Smooth muscle cell (in vitro differentiated cells): ENCODE measurements around the gene CISTR. TPM values are rescaled to one million over a fixed set of nuclear protein-coding genes. Genes with fewer than 3 reads are reported as not detected.

ENCODE experiments used
- DNase-seq: peaks from one replicate; lab custom pipeline; 2025; ENCODE audit not compliant: unreplicated experiment; lab: John Stamatoyannopoulos, UW
- H2AFZ ChIP-seq: fragments of 200-600 bp; sonication (generic); 2 replicates; pipeline ENCODE4 v1.6.0; 2016; ENCODE audit warnings: antibody characterized with exemption, low read depth, mild to moderate bottlenecking
- H3F3A ChIP-seq: fragments of 200-600 bp; sonication (generic); 2 replicates; pipeline ENCODE4 v1.6.0; 2017; ENCODE audit warnings: antibody characterized with exemption, low read depth
- H3K27ac ChIP-seq: fragments of 200-600 bp; sonication (generic); 2 replicates; pipeline ENCODE4 v1.5.1; 2016; ENCODE audit warnings: low read depth, mild to moderate bottlenecking
- H3K27me3 ChIP-seq: fragments of 200-600 bp; sonication (generic); 2 replicates; pipeline ENCODE4 v1.6.1; 2016; ENCODE audit warnings: low read depth, mild to moderate bottlenecking
- H3K36me3 ChIP-seq: fragments of 200-600 bp; sonication (generic); 2 replicates; pipeline ENCODE4 v1.5.1; 2016; ENCODE audit warnings: low read depth
- H3K4me1 ChIP-seq: fragments of 200-600 bp; sonication (generic); 2 replicates; pipeline ENCODE4 v1.5.1; 2016; ENCODE audit warnings: low read depth
- H3K4me2 ChIP-seq: fragments of 200-600 bp; sonication (generic); 2 replicates; pipeline ENCODE4 v1.6.0; 2016; ENCODE audit warnings: mild to moderate bottlenecking
- H3K4me3 ChIP-seq: fragments of 200-600 bp; sonication (generic); 2 replicates; pipeline ENCODE4 v1.5.1; 2016; ENCODE audit warnings: mild to moderate bottlenecking
- H3K79me2 ChIP-seq: fragments of 200-600 bp; sonication (generic); 2 replicates; pipeline ENCODE4 v1.6.0; 2016; ENCODE audit warnings: low read depth, mild to moderate bottlenecking
- H3K9ac ChIP-seq: fragments of 200-600 bp; sonication (generic); 2 replicates; pipeline ENCODE4 v1.6.0; 2016; ENCODE audit warnings: low read depth
- H3K9me3 ChIP-seq: fragments of 200-600 bp; sonication (generic); replicated peaks from 2 replicates; pipeline ENCODE4 v1.5.1; 2016; ENCODE audit warnings: low read depth
- H4K20me1 ChIP-seq: fragments of 200-600 bp; sonication (generic); 2 replicates; pipeline ENCODE4 v1.6.0; 2016; ENCODE audit warnings: low read depth
- WGBS: methylation state at CpG from one replicate; pipeline ENCODE4 v1.1.7; 2016; ENCODE audit warnings: low lambda C conversion rate; 5-methylcytosine and 5-hydroxymethylcytosine counted together
- polyA plus RNA-seq: library from polyadenylated mRNA; unstranded; fragments of >200 nt; fragmentation: Nextera tagmentation; extraction: Ambion mirVana; gene quantifications from 2 replicates; pipeline ENCODE4 v1.2.1, GENCODE V29; 2016
- total RNA-seq: library from RNA; depleted of rRNA; stranded (reverse); fragments of >200 nt; gene quantifications from 2 replicates; pipeline ENCODE4 v1.2.3, GENCODE V29; 2014
- TF ChIP-seq, protein P1 (sequence below): fragments of 200-600 bp; sonication (generic); IDR thresholded peaks from 2 replicates; pipeline ENCODE4 v1.5.1; 2017; ENCODE audit warnings: borderline replicate concordance, mild to moderate bottlenecking, antibody characterized with exemption; ENCODE audit not compliant: insufficient read depth, poor library complexity, severe bottlenecking

Gene CISTR
- total and polyA plus RNA-seq, 2 experiments from 2014 or later, result not detected

DNA sequence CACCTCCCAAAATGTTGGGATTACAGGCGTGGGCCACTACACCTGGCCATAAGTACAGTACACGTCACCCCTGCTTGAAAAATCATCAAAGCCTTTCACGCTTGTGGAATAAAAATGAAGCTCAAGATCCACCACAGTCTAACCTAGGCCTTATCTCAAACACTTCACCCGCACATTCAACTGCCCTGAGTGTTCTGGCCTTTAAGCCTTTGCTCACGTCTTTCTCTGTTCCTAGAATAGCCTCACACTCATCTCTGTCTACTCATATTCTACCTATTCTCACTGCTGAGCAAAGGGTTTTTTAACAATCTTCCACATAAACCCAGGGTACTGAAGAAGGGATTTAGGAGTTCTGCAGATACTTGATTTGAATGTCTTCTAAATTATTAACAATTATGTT is 34.5 kb downstream of the CISTR start:
- Histone ChIP-seq H4K20me1 (no peaks in the 10 kb centered on the region), H3K4me2 (no peak overlapping the region), H3K4me1 (no peaks in the 10 kb centered on the region), H3K4me3 (no peak overlapping the region), H3F3A (no peaks in the 10 kb centered on the region), H3K27ac (no peak overlapping the region), H3K27me3 (no peaks in the 10 kb centered on the region), H3K36me3 (peaks cover 7% of the 10 kb centered on the region), H3K9me3 (no peaks in the 10 kb centered on the region), H3K79me2 (no peaks in the 10 kb centered on the region), H2AFZ (no peak overlapping the region), H3K9ac (no peak overlapping the region)
- TF ChIP-seq, protein P1, sequence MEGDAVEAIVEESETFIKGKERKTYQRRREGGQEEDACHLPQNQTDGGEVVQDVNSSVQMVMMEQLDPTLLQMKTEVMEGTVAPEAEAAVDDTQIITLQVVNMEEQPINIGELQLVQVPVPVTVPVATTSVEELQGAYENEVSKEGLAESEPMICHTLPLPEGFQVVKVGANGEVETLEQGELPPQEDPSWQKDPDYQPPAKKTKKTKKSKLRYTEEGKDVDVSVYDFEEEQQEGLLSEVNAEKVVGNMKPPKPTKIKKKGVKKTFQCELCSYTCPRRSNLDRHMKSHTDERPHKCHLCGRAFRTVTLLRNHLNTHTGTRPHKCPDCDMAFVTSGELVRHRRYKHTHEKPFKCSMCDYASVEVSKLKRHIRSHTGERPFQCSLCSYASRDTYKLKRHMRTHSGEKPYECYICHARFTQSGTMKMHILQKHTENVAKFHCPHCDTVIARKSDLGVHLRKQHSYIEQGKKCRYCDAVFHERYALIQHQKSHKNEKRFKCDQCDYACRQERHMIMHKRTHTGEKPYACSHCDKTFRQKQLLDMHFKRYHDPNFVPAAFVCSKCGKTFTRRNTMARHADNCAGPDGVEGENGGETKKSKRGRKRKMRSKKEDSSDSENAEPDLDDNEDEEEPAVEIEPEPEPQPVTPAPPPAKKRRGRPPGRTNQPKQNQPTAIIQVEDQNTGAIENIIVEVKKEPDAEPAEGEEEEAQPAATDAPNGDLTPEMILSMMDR, result no peak
- no peak for DNase-seq
- WGBS, result 95% methylated on average over 5 of the region's 5 CpGs

DNA sequence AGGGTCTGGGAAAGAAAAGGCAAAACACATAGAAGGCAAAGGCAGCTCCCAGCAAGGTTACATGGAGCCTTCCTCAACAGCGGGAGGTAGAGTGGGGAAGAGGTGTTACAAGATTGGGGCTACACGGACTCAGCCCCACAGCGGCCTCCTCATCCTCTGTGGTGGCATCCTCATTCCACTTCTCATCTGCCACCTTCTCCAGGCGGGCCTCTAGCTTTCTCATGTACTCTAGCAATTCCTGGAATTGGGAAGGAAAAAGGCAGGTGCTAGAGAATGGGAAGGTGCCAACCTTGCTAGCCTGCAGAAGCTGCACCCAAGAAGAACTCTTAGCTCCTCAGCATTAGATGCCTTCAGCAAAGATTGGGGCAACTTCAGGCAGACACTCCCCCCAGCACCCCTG is 37.8 kb downstream of the CISTR start:
- no peaks in the 10 kb centered on the region for H3F3A ChIP-seq
- H3K4me1 ChIP-seq, result no peaks in the 10 kb centered on the region
- H3K36me3 ChIP-seq, result no peaks in the 10 kb centered on the region
- no peaks in the 10 kb centered on the region for H4K20me1 ChIP-seq
- no peak overlapping the region for H3K27ac ChIP-seq
- TF ChIP-seq, protein P1, result no peak
- no peak overlapping the region for H3K9ac ChIP-seq
- no peaks in the 10 kb centered on the region for H3K79me2 ChIP-seq
- DNase-seq, result no peak
- no peak overlapping the region for H2AFZ ChIP-seq
- H3K9me3 ChIP-seq, result no peaks in the 10 kb centered on the region
- H3K27me3 ChIP-seq, result peaks cover 2% of the 10 kb centered on the region
- 94% methylated on average over 4 of the region's 4 CpGs for WGBS
- no peak overlapping the region for H3K4me2 ChIP-seq
- no peak overlapping the region for H3K4me3 ChIP-seq

DNA sequence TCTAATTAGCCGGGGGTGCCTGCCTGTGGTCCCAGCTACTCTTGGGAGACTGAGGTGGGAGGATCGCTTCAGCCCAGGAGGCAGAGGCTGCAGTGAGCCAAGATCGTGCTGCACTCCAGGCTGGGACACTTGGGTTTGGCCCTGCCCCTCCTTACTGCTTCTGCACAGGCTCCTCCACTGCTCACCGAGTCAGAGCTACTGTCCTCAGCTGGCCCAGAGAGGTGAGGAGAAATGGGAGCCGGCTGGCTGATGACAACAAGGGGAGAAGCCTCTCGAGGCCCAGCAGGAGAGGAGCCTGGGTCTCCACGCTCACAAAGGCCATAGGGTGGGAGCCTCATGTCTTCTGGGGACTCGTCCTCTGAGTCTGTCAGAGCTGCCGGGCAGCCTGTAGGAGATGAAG is 38.3 kb downstream of the CISTR start:
- H3K27me3 ChIP-seq, result peaks cover 6% of the 10 kb centered on the region
- H3K9ac ChIP-seq, result no peak overlapping the region
- no peak overlapping the region for H3K4me2 ChIP-seq
- H3K4me1 ChIP-seq, result no peaks in the 10 kb centered on the region
- DNase-seq, result no peak
- no peaks in the 10 kb centered on the region for H3F3A ChIP-seq
- TF ChIP-seq, protein P1, result no peak
- H3K79me2 ChIP-seq, result no peaks in the 10 kb centered on the region
- H2AFZ ChIP-seq, result no peak overlapping the region
- no peaks in the 10 kb centered on the region for H4K20me1 ChIP-seq
- no peaks in the 10 kb centered on the region for H3K36me3 ChIP-seq
- H3K9me3 ChIP-seq, result no peaks in the 10 kb centered on the region
- 90% methylated on average over 9 of the region's 9 CpGs for WGBS
- no peak overlapping the region for H3K27ac ChIP-seq
- no peak overlapping the region for H3K4me3 ChIP-seq

DNA sequence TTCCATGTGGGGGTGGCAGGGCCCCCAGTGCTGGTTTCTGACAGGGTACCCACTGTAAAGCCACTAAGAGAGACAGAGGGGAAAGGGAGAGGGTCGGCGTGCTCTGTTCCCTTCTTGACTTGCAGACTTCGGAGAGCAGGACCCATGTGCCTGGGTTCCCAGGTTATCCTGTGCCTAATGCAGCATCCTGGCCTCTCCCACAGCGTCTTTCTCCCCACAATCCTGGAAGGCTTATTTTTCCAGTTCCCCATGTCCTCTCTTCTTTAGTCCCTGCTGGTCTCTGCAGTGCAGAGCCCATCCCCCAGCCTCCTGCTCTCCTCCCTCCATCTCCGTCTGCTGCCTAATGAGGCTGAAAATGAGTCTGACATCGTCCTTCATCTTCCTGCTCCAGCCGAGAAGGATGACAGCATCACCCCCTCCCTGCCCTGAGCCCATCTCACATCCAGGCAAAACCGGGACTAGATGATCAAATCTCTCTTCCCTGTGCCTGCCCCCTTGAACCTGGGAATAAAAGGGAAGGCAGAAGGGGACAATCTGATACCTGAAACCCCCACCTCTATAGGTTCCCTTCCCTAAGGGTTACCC is 39.6 kb downstream of the CISTR start:
- Histone ChIP-seq H3K79me2 (no peaks in the 10 kb centered on the region), H3K4me2 (no peak overlapping the region), H2AFZ (no peak overlapping the region), H3K4me1 (no peaks in the 10 kb centered on the region), H3K4me3 (no peak overlapping the region), H3K27me3 (peaks cover 15% of the 10 kb centered on the region), H3K9ac (no peak overlapping the region), H3K9me3 (no peaks in the 10 kb centered on the region), H3K36me3 (no peaks in the 10 kb centered on the region), H3K27ac (no peak overlapping the region), H3F3A (no peaks in the 10 kb centered on the region), H4K20me1 (no peaks in the 10 kb centered on the region)
- TF ChIP-seq, protein P1, result no peak
- WGBS, result 78% methylated on average over 8 of the region's 8 CpGs
- DNase-seq, result no peak
